HG03280 (cell line): ENCODE measurements around the gene KIF6.
"Not testable (repeated sequence)": the region's sequence is repeated elsewhere in the genome, so short reads cannot be mapped to it uniquely, and the experiment has no call there.

ENCODE experiments used
- ATAC-seq: cut with Tn5 transposase; IDR thresholded peaks from one replicate; pipeline ENCODE4 v1.9.1; 2021; ENCODE audit warnings: mild to moderate bottlenecking, moderate library complexity; ENCODE audit not compliant: unreplicated experiment

Gene KIF6

DNA sequence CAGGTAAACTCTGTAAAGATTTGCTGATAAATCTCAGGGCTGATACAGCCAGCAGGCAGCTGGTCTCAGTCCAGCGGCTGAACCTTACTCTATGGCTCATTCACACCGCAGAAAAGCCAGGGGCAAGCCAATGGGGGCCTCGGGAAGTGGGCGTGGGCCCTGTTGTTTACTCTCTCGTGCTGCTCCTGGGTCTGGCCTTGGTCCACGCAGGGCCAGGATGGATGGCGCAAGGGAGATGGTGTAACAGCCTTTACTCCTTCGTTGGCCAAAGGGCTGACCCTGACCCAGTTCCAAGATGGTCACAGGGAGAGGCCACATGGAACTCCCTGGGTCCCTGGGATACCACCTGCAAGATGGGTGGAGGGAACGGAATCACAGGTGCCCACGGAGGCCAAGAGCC lies 427.1 kb downstream of the KIF6 start:
- no peak for ATAC-seq

GRCh38 chr6:39296745-39297640 lies 428.2 kb downstream of the KIF6 start:
- no peak for ATAC-seq

GRCh38 chr6:39295611-39296011 lies 429.6 kb downstream of the KIF6 start:
- ATAC-seq = no peak

DNA sequence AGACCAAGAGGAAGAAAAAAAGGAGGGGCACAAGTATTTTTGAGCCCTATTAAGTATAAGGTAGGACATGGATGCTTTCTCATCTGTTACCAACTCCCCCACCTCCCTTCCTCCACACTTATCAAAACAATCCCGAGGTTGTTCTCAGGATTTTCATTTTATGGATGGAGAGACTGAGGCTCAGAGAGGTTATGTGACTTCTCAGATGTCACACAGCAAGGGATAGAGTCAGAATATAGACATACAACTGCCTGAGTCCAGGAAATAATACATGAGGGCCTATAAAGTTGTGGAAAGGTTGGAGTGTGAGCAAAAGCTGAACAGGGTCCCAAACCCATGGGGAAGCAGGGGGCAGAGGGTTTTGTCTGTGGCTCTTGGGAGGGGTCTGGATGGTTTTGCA lies 430.3 kb downstream of the KIF6 start:
- no peak for ATAC-seq

GRCh38 chr6:39294133-39294532 lies 431.1 kb downstream of the KIF6 start:
- no peak for ATAC-seq

- no peak for ATAC-seq
These were observed 432.6 kb downstream of the KIF6 start for GRCh38 chr6:39292637-39293036.

DNA sequence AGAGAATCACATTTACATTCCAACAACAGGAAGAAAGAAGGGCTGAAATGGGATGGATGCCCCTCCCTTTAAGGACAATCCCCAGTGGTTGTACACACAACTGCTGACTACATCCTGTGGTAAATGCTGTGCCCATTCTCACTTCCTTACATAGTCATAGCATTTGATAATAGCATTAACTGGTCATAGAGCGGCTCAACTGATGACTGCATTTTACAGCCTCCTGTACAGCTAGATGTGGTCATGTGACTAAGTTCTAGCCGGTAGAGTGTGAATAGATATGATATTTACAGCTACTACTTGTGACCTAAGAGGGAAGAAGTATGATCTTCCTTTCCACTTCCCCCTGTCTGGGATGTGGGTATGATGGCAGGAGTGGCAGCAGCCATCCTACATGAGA lies 435.7 kb downstream of the KIF6 start:
- no peak for ATAC-seq

DNA sequence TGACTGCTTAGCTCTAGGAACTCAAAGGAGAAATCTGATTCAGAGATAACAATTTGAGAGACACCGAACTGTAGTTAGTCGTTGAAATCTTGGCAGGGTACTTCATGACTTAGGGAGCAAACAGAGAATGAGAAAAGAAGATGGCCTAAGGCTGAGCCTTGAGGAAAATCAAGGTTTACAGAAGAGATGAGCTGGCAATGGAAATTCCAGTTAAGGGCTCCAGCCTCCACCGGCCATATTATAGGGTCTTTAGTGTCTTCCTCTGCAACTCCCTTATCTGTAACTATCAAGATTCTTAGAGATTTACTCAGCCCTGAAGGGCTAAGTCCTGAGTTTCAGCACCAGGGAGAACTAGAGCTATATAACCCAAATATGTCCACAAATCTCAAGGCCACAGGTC lies 437.6 kb downstream of the KIF6 start:
- ATAC-seq = no peak

DNA sequence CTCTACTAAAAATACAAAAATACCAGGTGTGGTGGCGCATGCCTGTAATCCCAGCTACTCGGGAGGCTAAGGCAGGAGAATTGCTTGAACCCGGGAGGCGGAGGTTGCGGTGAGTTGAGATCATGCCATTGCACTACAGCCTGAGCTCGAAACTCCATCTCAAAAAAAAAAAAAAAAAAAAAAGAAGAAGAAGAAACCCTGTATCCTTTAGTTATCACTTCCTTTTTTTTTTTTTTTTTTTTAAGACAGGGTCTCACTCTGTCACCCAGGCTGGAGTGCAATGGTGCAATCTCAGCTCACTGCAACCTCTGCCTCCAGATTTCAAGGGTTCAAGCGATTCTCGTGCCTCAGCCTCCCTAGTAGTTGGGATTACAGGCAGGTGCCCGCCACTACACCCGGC lies 438.6 kb downstream of the KIF6 start:
- not testable (repeated sequence) for ATAC-seq

- ATAC-seq = no peak
These were observed 442.4 kb downstream of the KIF6 start for GRCh38 chr6:39282774-39283173.

- ATAC-seq = no peak
These were observed 443.8 kb downstream of the KIF6 start for GRCh38 chr6:39281312-39281980.

- no peak for ATAC-seq
These were observed 444.9 kb downstream of the KIF6 start for GRCh38 chr6:39280247-39280731.
